ENCODE data around the gene PRKAR1A.

DNA sequence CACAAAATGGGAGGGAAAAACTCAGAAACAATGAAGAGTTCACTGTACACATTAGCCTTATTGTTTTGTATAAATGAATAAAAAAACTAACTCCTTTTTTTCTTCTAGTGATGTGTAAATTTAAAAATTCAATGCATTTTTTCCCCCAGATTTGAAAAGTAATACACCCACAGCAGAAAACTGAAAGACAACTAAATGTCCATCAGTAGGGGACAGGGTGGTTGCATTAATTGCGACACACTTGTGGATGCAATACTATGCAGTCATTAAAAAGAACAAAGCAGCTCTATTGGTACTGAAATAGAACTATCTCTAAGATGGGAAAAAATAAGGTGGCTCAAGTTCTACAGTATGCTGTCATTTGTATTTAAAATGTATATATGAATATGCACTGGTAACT is 41.3 kb upstream of the PRKAR1A start:
- TF ChIP-seq, protein P1, sequence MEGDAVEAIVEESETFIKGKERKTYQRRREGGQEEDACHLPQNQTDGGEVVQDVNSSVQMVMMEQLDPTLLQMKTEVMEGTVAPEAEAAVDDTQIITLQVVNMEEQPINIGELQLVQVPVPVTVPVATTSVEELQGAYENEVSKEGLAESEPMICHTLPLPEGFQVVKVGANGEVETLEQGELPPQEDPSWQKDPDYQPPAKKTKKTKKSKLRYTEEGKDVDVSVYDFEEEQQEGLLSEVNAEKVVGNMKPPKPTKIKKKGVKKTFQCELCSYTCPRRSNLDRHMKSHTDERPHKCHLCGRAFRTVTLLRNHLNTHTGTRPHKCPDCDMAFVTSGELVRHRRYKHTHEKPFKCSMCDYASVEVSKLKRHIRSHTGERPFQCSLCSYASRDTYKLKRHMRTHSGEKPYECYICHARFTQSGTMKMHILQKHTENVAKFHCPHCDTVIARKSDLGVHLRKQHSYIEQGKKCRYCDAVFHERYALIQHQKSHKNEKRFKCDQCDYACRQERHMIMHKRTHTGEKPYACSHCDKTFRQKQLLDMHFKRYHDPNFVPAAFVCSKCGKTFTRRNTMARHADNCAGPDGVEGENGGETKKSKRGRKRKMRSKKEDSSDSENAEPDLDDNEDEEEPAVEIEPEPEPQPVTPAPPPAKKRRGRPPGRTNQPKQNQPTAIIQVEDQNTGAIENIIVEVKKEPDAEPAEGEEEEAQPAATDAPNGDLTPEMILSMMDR (IDR thresholded peaks at IDR 0.05): no peak
- no peak for TF ChIP-seq EP300 (IDR thresholded peaks at IDR 0.05)

Data from suprapubic skin (tissue), 3 donors.